ENCODE data around the gene DDX23. TPM values are rescaled to one million over a fixed set of nuclear protein-coding genes. Genes with fewer than 3 reads are reported as not detected.

Gene DDX23
- total and polyA plus RNA-seq, 10 donors = 33.1 to 104 (median 83.5) TPM

DNA sequence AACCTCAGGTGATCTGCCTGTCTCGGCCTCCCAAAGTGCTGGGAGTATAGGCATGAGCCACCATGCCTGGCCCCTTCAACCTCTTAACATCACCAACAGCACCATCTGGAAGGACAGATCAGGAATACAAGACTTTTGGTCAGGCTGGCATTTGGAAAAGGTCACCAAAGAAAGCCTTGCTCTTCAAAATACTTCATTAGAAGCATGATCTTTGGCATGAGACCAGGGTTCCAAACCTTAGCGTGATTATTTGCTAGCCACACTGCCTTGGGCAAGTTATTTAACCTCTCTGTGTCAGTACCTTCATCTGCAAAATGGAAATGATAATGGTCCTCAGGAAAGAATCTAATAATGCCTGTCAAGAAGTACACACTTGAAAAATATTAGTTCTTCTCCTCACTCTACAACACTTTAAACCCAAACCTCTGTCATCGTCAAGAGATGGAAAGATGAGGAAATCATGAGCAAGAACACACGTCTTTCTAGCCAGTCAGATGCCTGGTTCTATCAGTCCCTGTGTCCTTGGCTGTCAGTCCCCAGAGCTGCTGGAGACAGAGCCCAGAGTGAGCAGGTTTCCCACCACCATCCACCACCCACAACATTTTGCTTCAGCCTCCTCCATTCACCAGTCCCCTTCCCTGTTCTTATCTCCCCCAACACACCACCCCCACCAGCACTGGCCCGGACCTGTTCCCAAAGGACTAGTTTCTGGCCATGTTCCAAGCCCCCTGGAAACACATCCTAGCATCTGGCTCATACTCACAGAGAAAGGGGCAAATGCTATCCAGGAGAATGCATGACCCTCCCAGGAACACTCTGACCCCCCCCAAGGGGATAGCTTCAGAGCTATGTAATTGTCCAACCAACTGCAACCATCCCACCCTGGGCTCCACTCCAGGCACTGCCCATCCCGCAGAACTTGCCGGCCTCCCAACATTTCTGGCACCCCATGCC is 65.1 kb downstream of the DDX23 start:
- H3K4me3 ChIP-seq = peak overlapping the region in 2 of 8 donors; percentile 74 to 80

DNA sequence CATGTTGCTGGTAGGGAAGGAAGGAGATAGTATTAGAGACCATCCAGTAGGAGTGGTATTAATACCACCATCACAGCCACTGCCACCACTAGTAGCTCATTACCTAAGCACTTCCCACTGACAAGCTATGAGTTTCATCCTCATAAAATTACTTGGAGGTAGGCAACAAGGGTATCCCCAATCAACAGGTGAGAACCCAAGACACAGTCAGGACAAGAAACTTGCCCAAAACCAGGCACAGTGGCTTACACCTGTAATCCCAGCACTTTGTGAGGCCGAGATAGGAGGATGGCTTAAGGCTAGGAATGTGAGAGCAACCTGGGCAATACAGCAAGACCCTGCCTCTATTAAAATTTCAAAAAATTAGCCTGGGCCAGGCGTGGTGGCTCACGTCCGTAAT is 68.5 kb downstream of the DDX23 start:
- intact Hi-C loops (cut with DNase I; ENCODE audit: low total_unique reads) = no loop called here
- Histone ChIP-seq H3K27me3 (replicated peaks in 1 of 7) (peaks cover 0 to 17% (median 0%) of the 10 kb centered on the region in 7 donors), H3K36me3 (peaks cover 0 to 10% (median 3%) of the 10 kb centered on the region in 6 donors), H3K4me3 (no peak overlapping the region), H3K9me3 (no peaks in the 10 kb centered on the region), H3K4me1 (peaks cover 0 to 21% (median 10%) of the 10 kb centered on the region in 6 donors), H3K27ac (no peak overlapping the region)
- TF ChIP-seq, protein P1, sequence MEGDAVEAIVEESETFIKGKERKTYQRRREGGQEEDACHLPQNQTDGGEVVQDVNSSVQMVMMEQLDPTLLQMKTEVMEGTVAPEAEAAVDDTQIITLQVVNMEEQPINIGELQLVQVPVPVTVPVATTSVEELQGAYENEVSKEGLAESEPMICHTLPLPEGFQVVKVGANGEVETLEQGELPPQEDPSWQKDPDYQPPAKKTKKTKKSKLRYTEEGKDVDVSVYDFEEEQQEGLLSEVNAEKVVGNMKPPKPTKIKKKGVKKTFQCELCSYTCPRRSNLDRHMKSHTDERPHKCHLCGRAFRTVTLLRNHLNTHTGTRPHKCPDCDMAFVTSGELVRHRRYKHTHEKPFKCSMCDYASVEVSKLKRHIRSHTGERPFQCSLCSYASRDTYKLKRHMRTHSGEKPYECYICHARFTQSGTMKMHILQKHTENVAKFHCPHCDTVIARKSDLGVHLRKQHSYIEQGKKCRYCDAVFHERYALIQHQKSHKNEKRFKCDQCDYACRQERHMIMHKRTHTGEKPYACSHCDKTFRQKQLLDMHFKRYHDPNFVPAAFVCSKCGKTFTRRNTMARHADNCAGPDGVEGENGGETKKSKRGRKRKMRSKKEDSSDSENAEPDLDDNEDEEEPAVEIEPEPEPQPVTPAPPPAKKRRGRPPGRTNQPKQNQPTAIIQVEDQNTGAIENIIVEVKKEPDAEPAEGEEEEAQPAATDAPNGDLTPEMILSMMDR (IDR thresholded peaks at IDR 0.05 in 8 of 11, conservative IDR thresholded peaks at IDR 0.05 in 3 of 11) = no peak
- TF ChIP-seq POLR2AphosphoS5 (IDR thresholded peaks at IDR 0.05) (no peak), POLR2A (IDR thresholded peaks at IDR 0.05) (no peak)
- DNase-seq = no peak
- 84 to 96% (median 94%) methylated on average over 4 of the region's 4 CpGs for WGBS, 5 donors

More for the DNA sequence above, 65.1 kb downstream of the DDX23 start:
- Histone ChIP-seq H3K36me3 (peaks cover 0 to 10% (median 3%) of the 10 kb centered on the region in 6 donors), H3K27ac (peak overlapping the region in 1 of 8 donors; percentile 62), H3K9me3 (no peaks in the 10 kb centered on the region), H3K4me1 (peaks cover 0 to 32% (median 23%) of the 10 kb centered on the region in 6 donors), H3K27me3 (replicated peaks in 1 of 7) (peaks cover 0 to 48% (median 13%) of the 10 kb centered on the region in 7 donors)
- DNase-seq = no peak
- intact Hi-C loops (cut with DNase I; ENCODE audit: low total_unique reads) = no loop called here
- TF ChIP-seq, protein P1 (IDR thresholded peaks at IDR 0.05 in 8 of 11, conservative IDR thresholded peaks at IDR 0.05 in 3 of 11) = no peak
- no peak for TF ChIP-seq POLR2A (IDR thresholded peaks at IDR 0.05)
- no peak for TF ChIP-seq POLR2AphosphoS5 (IDR thresholded peaks at IDR 0.05)
- WGBS, 5 donors = 66 to 76% (median 71%) methylated on average over 7 of the region's 7 CpGs

DNA sequence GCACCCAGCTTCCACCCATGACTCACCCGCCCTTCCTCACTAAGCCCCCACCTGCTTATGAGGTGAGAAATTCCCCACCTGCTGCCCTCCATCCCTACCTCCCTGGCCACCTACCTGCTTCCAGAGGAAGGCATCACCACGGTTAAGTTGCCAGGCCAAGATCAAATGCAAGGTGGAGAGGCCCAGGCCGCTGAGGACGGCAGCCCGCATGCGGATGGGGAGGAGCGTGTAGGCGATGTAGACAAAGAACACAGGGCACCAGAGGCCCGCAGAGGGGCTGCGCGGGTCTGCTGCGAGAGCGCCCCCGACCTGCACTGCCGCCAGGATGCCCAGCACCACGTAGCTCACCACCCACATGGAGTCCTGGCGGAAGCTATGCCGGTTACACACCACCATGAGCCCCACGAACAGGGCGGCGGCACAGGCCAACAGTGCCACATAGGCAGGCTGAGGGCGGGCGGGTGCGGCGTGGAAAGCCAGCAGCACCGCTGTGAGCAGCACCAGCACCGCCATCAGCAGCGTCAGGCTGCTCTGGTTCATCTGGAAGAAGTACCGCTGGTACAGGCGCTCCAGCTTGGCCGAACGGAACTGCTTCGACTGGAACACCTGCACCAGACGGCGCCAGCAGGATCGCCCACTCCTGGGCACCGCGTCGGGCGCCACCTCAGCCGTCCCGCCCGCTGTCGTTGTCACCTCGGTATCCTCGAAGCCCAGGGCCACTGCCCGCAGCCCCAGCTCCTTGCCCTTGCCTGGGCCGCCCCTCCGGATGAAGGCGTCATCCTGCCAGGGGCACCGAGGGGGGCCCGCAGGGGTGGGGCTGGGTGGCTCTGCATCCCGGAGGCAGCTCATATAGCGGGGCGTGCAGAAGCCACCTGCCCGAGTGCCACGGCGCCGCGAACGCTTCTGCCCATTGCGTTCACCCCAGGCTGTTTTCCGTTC is 69.2 kb downstream of the DDX23 start:
- no peak for DNase-seq
- Histone ChIP-seq H3K4me3 (no peak overlapping the region), H3K9me3 (no peaks in the 10 kb centered on the region), H3K27ac (no peak overlapping the region), H3K4me1 (peaks cover 0 to 14% (median 7%) of the 10 kb centered on the region in 6 donors), H3K36me3 (peaks cover 0 to 10% (median 3%) of the 10 kb centered on the region in 6 donors), H3K27me3 (replicated peaks in 1 of 7) (peaks cover 0 to 9% (median 0%) of the 10 kb centered on the region in 7 donors)
- WGBS, 5 donors = 93 to 97% (median 94%) methylated on average over 36 to 63 of the region's 63 CpGs
- TF ChIP-seq POLR2AphosphoS5 (IDR thresholded peaks at IDR 0.05) = no peak
- TF ChIP-seq POLR2A (IDR thresholded peaks at IDR 0.05) = no peak
- TF ChIP-seq, protein P1 (IDR thresholded peaks at IDR 0.05 in 8 of 11, conservative IDR thresholded peaks at IDR 0.05 in 3 of 11) = no peak
- intact Hi-C loops (cut with DNase I; ENCODE audit: low total_unique reads) = no loop called here

Measured in spleen (tissue), 11 donors.